Ascending aorta (tissue), 2 donors: ENCODE data around the gene RO60. TPM values are rescaled to one million over a fixed set of nuclear protein-coding genes. Genes with fewer than 3 reads are reported as not detected.

Experiments used
- DNase-seq, 2 donors: peaks; one replicate each; pipeline ENCODE4 v3.0.0-alpha.2; 2019; ENCODE audit warnings: low spot score in 2 of 2
- H3K27ac ChIP-seq, 2 donors: fragments of 200-600 bp; sonication (generic); one replicate each; pipeline ENCODE4 v1.5.1; 2016 to 2017; ENCODE audit warnings: mild to moderate bottlenecking in 1 of 2
- H3K27me3 ChIP-seq: fragments of 200-600 bp; sonication (generic); one replicate; pipeline ENCODE4 v1.5.1; 2017
- H3K36me3 ChIP-seq, 2 donors: fragments of 200-600 bp; sonication (generic); one replicate each; pipeline ENCODE4 v1.5.1; 2016
- H3K4me1 ChIP-seq, 2 donors: fragments of 200-600 bp; sonication (generic); one replicate each; pipeline ENCODE4 v1.5.1; 2016 to 2017; ENCODE audit warnings: mild to moderate bottlenecking in 1 of 2
- H3K4me3 ChIP-seq, 2 donors: fragments of 200-600 bp; sonication (generic); one replicate each; pipeline ENCODE4 v1.5.1; 2016 to 2017; ENCODE audit warnings: mild to moderate bottlenecking in 1 of 2
- H3K9me3 ChIP-seq, 2 donors: fragments of 200-600 bp; sonication (generic); one replicate each; pipeline ENCODE4 v1.5.1; 2016
- intact Hi-C: fragments of 100-400 bp; cut with DNase I; formaldehyde crosslinking; loops from one replicate; pipeline ENCODE4 v1.15.1; 2023
- total RNA-seq: library from RNA; depleted of rRNA; stranded (reverse); fragments of >200 nt; gene quantifications from one replicate; pipeline ENCODE4 v1.1.0, GENCODE V29; 2016
- TF ChIP-seq, protein P1 (sequence below), 3 experiments: fragments of 200-600 bp in 2 of 3; fragments of 450-650 bp in 1 of 3; sonication (generic) in 2 of 3; IDR thresholded peaks; one replicate each; pipeline ENCODE4 v1.5.1; 2016 to 2019; ENCODE audit warnings: antibody characterized with exemption in 3 of 3, mild to moderate bottlenecking in 1 of 3, moderate library complexity in 1 of 3

The RO60 gene
- total RNA-seq, 1 donor from 2014 or later = 56.2 TPM

DNA sequence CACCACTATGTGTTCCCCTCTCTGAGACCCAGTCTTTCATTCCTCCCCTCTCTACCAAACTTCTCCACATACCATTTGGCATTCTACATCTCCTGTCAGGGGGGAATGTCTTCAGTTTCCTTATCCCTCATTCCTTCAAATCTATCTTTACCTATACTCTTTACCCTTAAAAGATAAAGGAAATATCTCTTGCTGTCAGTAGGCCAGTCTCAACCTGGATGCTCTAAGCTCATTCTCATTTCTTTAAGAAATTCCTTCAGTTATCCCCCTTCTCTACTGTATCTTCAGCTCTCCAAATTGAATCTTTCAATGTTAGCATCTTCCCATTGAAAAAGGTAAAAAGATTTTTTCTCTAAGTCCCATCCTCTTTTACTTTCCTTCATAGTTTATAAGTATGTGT is 6.5 kb downstream of the RO60 start:
- no peak overlapping the region for H3K27ac ChIP-seq
- TF ChIP-seq, protein P1, sequence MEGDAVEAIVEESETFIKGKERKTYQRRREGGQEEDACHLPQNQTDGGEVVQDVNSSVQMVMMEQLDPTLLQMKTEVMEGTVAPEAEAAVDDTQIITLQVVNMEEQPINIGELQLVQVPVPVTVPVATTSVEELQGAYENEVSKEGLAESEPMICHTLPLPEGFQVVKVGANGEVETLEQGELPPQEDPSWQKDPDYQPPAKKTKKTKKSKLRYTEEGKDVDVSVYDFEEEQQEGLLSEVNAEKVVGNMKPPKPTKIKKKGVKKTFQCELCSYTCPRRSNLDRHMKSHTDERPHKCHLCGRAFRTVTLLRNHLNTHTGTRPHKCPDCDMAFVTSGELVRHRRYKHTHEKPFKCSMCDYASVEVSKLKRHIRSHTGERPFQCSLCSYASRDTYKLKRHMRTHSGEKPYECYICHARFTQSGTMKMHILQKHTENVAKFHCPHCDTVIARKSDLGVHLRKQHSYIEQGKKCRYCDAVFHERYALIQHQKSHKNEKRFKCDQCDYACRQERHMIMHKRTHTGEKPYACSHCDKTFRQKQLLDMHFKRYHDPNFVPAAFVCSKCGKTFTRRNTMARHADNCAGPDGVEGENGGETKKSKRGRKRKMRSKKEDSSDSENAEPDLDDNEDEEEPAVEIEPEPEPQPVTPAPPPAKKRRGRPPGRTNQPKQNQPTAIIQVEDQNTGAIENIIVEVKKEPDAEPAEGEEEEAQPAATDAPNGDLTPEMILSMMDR (IDR thresholded peaks at IDR 0.05) = no peak
- H3K27me3 ChIP-seq = no peaks in the 10 kb centered on the region
- no peak overlapping the region for H3K4me3 ChIP-seq
- H3K4me1 ChIP-seq = peaks cover 3 to 14% of the 10 kb centered on the region in 2 donors
- H3K9me3 ChIP-seq = no peaks in the 10 kb centered on the region
- H3K36me3 ChIP-seq = peaks cover 0 to 6% of the 10 kb centered on the region in 2 donors
- intact Hi-C loops = no loop called here
- DNase-seq = no peak

- TF ChIP-seq, protein P1 (IDR thresholded peaks at IDR 0.05) = no peak
- no peaks in the 10 kb centered on the region for H3K27me3 ChIP-seq
- DNase-seq = no peak
- no peak overlapping the region for H3K27ac ChIP-seq
- peaks cover 0 to 12% of the 10 kb centered on the region in 2 donors for H3K4me1 ChIP-seq
- intact Hi-C loops = no loop called here
- H3K9me3 ChIP-seq = no peaks in the 10 kb centered on the region
- H3K4me3 ChIP-seq = no peak overlapping the region
- peaks cover 0 to 6% of the 10 kb centered on the region in 2 donors for H3K36me3 ChIP-seq
Observed at GRCh38 chr1:193066606-193067005, 7.2 kb downstream of the RO60 start.

DNA sequence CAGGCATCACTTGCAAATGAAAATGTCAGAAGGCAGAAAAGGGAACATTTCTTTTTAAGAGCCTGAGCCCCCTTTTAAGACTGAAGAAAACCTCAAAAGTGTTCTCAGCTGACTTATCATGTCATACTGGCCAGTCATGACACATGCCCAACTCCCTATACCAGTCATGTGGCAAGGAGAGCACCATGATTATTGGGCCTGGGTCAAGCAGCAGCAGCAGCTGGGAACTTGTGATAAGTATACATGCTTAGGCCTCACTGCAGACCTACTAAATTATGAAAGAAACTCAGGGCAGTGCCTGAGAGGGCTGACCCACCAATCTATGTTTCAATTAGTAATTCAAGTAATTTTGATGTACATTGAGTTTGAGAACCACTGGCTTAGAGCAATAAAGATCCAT is 8.6 kb downstream of the RO60 start:
- intact Hi-C loops = no loop called here
- H3K27me3 ChIP-seq = no peaks in the 10 kb centered on the region
- peaks cover 0 to 9% of the 10 kb centered on the region in 2 donors for H3K4me1 ChIP-seq
- peaks cover 0 to 6% of the 10 kb centered on the region in 2 donors for H3K36me3 ChIP-seq
- no peak for DNase-seq
- no peaks in the 10 kb centered on the region for H3K9me3 ChIP-seq
- no peak overlapping the region for H3K27ac ChIP-seq
- TF ChIP-seq, protein P1 (IDR thresholded peaks at IDR 0.05) = no peak
- H3K4me3 ChIP-seq = no peak overlapping the region

- H3K36me3 ChIP-seq = peaks cover 0 to 6% of the 10 kb centered on the region in 2 donors
- peaks cover 0 to 5% of the 10 kb centered on the region in 2 donors for H3K4me1 ChIP-seq
- TF ChIP-seq, protein P1 (IDR thresholded peaks at IDR 0.05) = no peak
- intact Hi-C loops = no loop called here
- no peak for DNase-seq
- no peak overlapping the region for H3K4me3 ChIP-seq
- no peaks in the 10 kb centered on the region for H3K27me3 ChIP-seq
- H3K9me3 ChIP-seq = no peaks in the 10 kb centered on the region
- H3K27ac ChIP-seq = no peak overlapping the region
Observed at GRCh38 chr1:193069748-193070385, 10.5 kb downstream of the RO60 start.

DNA sequence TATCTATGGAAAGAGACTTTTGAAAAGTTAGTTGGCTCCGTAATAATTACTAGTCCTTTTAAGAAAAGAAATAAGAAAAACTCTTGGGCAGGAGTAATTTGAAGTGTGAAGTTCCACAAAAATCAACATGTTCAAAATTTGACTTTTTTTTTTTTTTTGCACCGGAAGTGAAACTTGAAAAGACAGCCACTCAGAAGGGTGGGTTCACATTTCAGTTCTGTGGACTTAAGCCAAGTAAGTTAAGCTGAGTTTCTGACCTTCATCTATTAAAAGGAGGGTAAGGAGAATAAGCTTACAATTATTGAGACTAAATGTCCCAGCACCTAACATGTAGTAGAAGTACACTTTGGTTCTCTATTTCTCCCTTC is 11.0 kb downstream of the RO60 start:
- DNase-seq = no peak
- intact Hi-C loops = no loop called here
- Histone ChIP-seq H3K27me3 (no peaks in the 10 kb centered on the region), H3K9me3 (no peaks in the 10 kb centered on the region), H3K4me1 (peaks cover 0 to 5% of the 10 kb centered on the region in 2 donors), H3K4me3 (no peak overlapping the region), H3K27ac (no peak overlapping the region), H3K36me3 (peaks cover 0 to 6% of the 10 kb centered on the region in 2 donors)
- TF ChIP-seq, protein P1 (IDR thresholded peaks at IDR 0.05) = no peak
